Kidney epithelial cell (primary cell): ENCODE results near the gene FOXO4. TPM values are rescaled to one million over a fixed set of nuclear protein-coding genes. Genes with fewer than 3 reads are reported as not detected.
"Not testable (repeated sequence)": the region's sequence is repeated elsewhere in the genome, so short reads cannot be mapped to it uniquely, and the experiment has no call there.

Source experiments
- DNase-seq: peaks from one replicate; pipeline ENCODE4 v3.0.0-alpha.2; 2010; ENCODE audit warnings: low read depth
- H3K27me3 ChIP-seq: 2 replicates; pipeline ENCODE4 v1.6.0; 2011; ENCODE audit warnings: low read length; ENCODE audit not compliant: control insufficient read depth, insufficient read depth
- H3K36me3 ChIP-seq: 2 replicates; pipeline ENCODE4 v1.5.1; 2011; ENCODE audit warnings: low read length; ENCODE audit not compliant: control insufficient read depth, insufficient read depth
- H3K4me3 ChIP-seq: 2 replicates; pipeline ENCODE4 v1.5.1; 2011; ENCODE audit warnings: low read depth, mild to moderate bottlenecking, control low read depth, low read length
- CTCF ChIP-seq: IDR thresholded peaks from 2 replicates; pipeline ENCODE4 v1.5.1; 2011; ENCODE audit warnings: mild to moderate bottlenecking, moderate library complexity, low read length, control low read depth, inconsistent platforms; ENCODE audit not compliant: insufficient read depth, poor library complexity, severe bottlenecking
- total RNA-seq: library from RNA; depleted of rRNA; stranded (reverse); fragments of >200 nt; gene quantifications from 2 replicates; pipeline ENCODE4 v1.2.3, GENCODE V29; 2015

Gene FOXO4, protein sequence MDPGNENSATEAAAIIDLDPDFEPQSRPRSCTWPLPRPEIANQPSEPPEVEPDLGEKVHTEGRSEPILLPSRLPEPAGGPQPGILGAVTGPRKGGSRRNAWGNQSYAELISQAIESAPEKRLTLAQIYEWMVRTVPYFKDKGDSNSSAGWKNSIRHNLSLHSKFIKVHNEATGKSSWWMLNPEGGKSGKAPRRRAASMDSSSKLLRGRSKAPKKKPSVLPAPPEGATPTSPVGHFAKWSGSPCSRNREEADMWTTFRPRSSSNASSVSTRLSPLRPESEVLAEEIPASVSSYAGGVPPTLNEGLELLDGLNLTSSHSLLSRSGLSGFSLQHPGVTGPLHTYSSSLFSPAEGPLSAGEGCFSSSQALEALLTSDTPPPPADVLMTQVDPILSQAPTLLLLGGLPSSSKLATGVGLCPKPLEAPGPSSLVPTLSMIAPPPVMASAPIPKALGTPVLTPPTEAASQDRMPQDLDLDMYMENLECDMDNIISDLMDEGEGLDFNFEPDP
- 3.9 and 4.5 TPM in 2 replicates for total RNA-seq

DNA sequence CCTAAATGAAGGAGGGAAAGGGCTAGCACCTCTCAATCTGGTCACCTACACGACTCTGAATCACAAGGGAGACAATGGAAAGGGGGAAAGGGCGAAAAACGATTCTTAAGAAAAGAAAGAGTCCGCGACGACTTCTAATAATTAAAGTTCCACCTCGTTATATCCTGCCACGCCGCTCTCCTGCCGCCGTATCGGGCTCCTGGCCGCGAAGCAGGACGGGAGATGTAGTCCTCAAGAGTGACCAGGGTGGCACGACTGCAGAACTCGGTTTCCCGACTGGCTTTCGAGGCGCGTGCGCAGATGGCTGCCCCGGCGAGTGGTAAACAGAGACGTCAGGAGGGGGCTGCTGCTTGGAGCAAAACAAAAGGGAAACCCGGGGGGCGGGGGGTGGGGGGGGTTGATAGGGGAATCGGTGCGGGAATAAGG lies at the start of gene FOXO4:
Gene FOXO4, plus strand, starts transcription at position 297 of the 426 bp plus-strand sequence. CDS start 678 bp downstream, outside the sequence.
- TF ChIP-seq CTCF = no peak
- Histone ChIP-seq H3K4me3 (peak within 1 kb of the TSS; percentile 48), H3K36me3 (no peaks in the 10 kb centered on the region), H3K27me3 (no peaks in the 10 kb centered on the region)
- peak; percentile 44 for DNase-seq

- not testable (repeated sequence) for DNase-seq, H3K27me3 ChIP-seq, H3K36me3 ChIP-seq, H3K4me3 ChIP-seq
These were observed 47.8 kb upstream of the FOXO4 start for GRCh38 chrX:71047891-71048290.

DNA sequence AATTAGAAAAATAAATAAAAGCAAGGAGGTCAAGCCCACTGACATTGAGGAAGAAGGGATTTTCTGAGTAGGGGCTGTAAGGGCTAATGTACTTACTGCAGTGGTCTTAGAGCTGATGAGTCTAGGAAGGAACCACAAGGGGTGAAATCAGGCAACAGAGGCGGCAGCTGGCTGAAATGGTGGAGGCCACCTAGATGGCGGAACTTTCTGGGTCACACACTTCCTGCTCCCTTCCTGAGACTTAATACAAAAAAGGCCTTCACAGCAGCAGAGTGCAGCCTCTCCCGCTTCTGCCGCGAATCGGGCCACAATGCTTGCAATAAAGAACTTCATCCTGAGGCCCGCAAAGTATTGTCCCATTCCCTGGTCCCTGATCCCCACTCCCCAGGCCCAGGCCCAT lies 42.9 kb upstream of the FOXO4 start:
- Histone ChIP-seq H3K4me3 (peak overlapping the region; percentile 20), H3K36me3 (no peaks in the 10 kb centered on the region), H3K27me3 (no peaks in the 10 kb centered on the region)
- TF ChIP-seq CTCF = no peak
- DNase-seq = no peak

DNA sequence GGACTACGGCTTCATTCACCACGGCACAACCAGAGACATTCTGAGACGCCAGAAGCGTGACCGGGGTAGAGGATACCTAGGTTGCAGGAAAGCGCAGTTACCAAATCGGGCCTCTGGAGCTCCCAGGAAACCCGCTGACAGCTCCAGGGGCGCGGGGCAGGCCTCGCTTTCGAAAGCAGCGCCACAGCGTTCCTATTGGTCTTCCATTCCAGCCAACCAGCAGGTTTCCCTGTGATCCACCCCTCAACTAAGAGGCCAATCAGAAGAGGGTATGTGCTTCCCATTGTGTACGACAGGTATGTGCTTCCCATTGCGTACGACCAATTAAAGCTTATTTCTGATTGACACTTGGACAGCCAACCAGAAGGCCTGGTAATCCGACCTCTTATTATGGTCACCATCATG lies 42.4 kb upstream of the FOXO4 start:
- TF ChIP-seq CTCF = no peak
- peak; percentile 9 for DNase-seq
- Histone ChIP-seq H3K4me3 (peak overlapping the region; percentile 20), H3K27me3 (no peaks in the 10 kb centered on the region), H3K36me3 (no peaks in the 10 kb centered on the region)

GRCh38 chrX:71056867-71057266 lies 38.8 kb upstream of the FOXO4 start:
- Histone ChIP-seq H3K27me3 (no peaks in the 10 kb centered on the region), H3K4me3 (no peak overlapping the region), H3K36me3 (no peaks in the 10 kb centered on the region)
- TF ChIP-seq CTCF = no peak
- DNase-seq = no peak

GRCh38 chrX:71057848-71058530 lies 37.7 kb upstream of the FOXO4 start:
- no peak for DNase-seq
- Histone ChIP-seq H3K4me3 (no peak overlapping the region), H3K27me3 (no peaks in the 10 kb centered on the region), H3K36me3 (no peaks in the 10 kb centered on the region)
- TF ChIP-seq CTCF = no peak
